Limb (tissue), 2 donors: Measurements from ENCODE around the gene SLC39A7.

ENCODE experiments used
- DNase-seq, 2 donors: peaks; one replicate each; pipeline ENCODE4 v3.0.0-alpha.2; 2016; ENCODE audit errors: extremely low spot score in 2 of 2

Gene SLC39A7

DNA sequence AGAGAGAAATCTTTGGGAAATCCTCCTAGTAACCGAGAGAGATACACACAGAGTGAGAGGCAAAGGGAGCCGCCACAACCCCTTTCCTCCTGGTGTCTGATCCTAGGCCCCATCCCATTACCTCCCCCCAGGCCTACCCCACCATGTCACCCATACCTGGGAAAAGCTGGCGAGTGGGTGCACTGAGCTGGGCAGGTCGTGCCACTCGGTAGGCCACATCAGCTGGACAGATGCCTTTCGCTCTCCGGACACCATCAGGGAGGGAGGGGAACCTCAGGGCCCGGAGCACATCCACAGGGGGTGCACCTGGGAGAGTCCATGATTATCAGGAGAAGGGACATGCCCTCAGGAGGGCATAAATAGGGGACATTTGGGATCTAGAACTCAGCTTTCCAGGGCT lies 11.5 kb upstream of the SLC39A7 start:
- no peak for DNase-seq

DNA sequence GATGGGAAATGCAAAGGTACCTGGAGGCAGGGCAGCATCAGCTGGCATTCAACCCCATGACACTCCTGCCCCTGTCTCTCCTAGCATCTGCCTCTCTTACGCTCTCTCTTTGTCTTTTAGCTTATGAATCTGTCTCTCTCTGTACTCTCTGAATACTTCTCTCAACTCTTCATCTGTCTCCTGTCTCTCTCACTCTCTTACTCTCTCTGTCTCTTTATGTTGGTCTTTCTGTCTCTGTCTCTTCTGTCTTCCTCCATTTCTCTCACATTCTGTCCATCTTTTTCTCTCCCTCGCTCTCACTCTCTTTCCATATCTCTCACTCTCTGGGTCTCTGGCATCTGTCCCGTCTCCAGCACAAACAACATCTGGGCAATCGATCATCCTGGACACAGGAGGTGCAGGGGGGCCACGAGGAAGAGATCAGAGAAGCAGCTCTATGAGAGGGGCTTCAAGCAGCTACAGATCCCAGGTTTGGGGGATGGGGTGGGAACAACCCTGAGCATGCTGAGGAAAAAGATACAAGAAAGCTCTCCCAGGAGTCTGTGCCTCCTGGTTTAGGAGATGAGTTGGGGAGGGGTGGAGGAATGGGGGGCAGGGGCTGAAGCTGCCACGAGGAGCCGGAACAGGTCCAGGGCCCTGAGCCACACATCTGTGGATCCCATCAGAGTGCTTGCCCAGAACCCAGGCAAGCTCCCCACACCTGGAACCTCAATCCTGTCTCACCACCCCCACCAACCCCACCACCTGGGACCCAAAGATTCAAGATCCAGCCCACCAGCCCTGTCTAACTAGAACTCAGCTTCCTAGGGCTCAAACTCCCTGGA lies 10.8 kb upstream of the SLC39A7 start:
- DNase-seq = no peak

DNA sequence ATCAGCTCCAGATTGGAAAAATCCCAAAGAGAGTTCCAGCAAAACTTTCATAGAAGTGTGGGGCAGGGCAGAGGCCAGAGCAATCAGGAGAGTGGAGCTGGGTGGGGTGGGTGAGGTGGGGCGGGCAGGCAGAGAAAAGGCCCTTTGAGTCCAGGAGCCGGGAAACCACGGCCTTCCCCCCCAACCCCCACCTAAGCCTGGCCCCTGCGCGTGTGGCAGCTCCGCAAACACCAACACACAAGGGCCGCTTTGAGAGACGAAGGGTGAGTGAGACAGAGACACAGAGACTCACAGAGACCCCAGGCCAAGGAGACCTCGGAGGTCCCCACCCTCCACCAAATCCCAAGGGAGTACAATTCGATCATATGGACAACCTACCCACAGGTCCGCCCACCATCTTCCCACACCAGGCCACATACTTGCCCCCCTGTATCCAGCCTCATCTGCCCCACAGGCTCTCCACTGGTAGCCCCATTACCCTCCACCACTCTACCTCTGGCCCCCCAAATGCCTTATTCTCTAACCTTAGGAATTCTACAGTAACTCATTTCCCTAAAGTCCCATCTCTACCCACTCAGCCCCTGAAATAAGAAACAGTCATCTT lies 10.1 kb upstream of the SLC39A7 start:
- peak in 1 of 2 donors; percentile 63 for DNase-seq

DNA sequence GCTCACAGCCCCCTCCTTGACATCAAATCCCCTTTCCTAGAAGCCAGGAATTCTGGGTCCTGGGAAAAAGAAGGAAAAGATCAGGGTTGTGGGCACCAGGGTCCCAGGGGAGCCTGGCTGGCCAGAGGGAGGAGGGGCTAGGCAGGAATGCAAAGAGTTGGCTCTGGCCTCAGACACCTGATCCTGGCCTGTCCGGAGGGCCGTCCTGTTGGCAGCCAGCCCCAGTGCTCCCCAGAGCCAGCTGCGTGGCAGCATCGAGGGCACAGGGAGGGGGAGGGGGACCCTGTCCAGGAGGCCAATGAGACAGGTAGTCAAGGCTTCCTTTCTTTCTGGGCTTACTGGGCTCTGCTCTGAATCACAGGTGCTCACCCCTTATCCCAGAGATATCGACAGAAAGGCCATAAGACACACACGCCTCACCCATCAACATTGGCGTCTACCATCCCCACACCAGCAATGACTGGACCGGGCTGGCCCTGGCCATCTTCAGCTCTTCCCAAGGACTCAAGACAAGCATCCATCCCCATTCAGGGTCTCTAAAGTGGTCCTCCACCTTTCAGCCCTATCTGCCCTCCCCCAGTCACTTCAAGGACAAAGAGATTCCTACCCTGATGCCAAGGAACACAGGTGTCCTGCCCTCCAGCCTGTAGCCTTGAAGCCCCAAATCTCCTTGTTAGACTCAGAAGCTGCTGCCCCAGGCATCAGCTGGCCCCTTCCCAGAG lies 9.1 kb upstream of the SLC39A7 start:
- DNase-seq = peak in 1 of 2 donors; percentile 60

DNA sequence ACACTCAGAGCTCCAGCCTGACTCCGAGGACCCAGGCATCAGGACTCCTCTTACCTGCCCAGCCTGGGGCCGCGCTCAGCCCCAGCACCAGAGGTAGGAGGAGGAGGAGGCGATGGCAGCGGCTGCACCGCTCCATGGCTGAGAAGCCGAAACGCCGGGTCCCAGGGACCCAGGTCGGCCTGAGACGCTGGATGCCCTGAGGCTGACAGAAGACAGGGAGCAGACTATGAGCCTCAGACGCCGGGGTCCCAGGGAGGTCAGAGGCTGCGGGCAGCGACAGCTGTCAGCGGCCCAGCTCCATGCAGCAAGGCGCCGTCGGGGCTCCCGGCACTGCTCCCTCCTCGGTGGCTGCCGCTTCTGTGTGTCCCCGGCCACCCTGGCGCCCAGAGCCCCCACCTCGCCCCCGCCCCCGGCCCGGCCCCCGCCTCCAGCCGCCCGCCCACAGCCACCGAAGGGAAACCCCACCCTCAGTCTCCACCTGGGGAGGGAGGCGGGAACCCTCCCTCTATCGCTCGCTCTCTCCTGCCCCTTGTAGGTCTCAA lies 8.5 kb upstream of the SLC39A7 start, which contains the start of gene COL11A2:
Gene COL11A2, minus strand, starts transcription at position 363 of the 542 bp plus-strand sequence. Its CDS starts 227 bp downstream, at position 136.
- peak in 1 of 2 donors; percentile 67 for DNase-seq

DNA sequence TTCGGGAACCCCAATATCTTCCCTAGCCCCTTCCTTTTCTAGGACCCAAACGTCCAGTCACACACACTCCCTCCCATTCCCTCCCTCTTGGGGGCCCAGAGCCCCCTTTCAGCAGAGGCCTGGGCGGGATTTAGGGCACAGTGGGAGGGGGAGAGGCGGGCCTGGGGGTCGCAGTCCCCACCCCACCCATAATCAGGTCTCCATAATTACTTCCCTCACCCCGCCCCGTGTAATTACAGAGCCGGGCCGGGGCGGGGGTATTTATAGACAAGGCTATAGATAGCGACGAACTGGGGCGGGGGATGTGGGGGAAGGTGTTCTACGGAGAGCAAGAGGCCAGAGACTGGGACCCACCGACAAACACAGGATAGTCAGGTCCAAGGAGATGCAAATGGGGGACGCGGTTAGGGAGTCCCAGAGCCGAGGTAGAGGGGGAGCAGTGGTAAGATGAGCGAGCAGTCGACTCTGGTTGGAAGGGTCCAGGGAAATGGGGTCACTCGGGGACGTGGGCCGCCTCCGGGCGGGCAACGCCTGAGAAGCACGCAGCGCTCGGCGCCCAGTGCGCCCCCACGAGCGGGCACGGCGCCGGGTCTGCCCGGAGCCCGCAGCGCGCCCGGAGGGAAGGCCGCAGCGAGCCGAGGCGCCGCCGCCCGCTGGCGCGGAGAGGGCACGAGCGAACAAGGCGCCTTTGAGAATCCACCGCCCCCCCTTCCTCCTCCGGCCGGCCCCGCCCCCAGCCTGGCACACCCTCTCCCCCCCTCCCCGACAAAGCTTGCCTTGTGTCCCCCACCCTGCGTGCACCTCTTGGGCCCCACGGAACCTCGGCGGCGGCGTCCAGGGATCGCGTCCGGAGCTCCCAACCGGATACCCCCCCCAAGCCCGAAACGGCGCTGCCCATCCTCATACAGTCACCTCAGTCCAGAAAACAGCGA lies 7.7 kb upstream of the SLC39A7 start:
- DNase-seq = peak; percentile 34 to 81

DNA sequence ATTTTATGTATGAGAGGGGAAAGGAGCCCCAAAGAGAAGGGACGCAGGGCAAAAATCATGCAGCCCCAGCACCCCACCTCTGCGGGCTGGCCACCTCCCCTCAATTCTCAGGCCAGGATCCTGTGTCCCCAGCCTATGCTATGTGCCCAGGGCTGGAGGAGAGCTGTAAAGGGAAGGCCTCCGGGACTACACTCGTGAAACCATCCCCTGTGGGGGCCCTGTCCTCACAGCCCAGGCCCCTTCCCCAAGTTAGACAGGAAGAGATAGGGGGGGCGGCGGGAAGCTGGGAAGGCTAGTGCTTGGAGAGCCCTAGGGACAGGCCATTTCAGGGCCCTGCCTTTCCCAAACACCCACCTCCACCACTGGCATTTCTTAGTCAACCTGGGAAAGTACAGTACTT lies 7.0 kb upstream of the SLC39A7 start:
- DNase-seq = no peak

DNA sequence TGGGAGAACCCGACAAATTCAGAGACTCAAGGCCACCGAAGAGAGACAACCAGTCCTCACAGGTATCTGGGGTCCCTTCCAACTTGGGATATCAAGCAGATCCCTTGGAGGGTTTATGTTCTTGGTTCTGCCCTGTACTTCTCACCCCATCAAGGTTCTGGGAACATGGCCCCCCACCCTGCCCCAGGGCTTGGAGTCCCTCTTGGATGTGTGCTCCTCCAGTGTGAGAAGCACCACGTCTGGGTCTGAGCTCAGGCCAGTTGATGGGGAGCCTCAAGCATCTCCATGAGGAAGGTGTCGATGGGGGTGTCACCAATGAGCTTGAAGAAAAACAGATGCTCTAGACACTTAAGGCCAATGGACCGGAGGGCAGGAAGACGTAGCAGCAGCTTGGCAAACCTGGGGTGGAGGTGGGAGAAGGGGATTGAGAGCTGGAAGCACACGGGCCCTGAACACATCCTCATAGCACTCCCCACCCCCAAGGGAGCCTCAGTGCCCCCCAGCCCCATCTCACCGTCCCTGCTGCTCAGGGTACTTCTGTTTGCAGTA lies 6.2 kb upstream of the SLC39A7 start:
- DNase-seq = no peak

DNA sequence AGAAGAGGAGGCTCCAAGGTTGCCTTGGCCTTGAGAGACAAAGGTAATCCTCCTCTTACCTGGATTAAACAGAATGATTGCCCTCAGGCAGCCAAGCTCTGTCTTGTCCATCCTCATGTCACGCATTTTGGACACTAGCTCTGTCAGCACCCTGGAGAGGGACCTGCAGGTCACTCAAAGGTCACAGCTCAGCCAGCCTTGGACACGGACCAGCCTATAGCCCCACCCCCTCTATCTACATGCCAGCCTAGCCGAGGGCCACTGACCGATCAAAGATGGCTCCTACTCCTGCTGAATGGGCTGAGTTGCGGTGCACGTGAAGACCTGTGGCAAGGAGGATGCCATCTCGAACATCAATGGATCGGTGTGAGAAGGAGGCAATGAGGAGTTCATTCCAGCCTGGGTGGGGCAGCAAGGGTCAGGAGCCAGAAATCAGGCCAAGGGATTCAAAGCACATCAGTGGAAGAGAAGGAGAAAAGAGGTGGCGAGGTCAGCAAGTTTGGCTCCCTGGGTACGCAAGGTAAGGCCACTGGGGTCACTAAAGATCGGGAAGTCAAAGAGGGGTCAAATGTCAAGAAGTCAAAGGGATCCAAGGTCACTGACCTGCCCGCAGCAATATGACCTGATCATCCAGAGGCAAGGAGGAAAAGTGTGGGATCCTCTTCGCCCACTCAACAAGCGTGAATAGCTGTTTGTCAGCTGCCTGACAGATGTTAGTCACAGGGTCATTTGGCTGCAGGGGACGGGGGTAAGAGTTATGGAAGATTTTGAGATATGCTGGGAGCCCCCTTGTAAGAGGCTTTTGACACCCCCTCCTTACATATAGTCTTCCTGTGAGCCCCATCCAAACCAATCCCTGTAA lies 5.1 kb upstream of the SLC39A7 start:
- DNase-seq = no peak

DNA sequence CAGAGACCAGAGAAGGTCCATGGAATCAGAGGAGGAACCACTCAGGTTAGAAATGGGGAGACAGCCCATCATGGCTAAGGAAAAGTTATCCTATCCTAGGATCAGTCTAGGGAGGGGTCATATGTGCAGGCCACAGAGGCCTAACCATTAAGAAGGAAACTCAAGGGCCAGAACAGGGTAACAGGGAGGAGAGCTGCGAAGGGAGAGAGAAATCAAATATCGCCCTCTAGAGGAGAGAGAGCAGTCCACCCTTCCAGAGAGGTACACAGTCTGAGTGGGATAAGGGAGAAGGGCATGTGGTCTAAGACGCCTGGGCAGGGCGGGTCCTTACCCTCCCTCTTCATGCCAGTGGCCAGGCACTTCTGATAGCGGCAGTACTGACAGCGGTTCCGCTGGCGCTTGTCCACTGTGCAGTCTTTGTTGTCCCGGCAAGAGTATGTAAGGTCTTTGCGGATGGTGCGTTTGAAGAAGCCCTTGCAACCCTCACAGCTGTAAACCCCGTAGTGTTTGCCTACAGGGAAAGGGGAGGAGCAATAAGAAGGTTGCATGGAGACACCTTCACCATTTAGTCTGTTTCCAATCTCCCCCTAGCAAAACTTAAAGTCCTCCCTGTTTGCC lies 3.1 kb upstream of the SLC39A7 start:
- peak in 1 of 2 donors; percentile 71 for DNase-seq

DNA sequence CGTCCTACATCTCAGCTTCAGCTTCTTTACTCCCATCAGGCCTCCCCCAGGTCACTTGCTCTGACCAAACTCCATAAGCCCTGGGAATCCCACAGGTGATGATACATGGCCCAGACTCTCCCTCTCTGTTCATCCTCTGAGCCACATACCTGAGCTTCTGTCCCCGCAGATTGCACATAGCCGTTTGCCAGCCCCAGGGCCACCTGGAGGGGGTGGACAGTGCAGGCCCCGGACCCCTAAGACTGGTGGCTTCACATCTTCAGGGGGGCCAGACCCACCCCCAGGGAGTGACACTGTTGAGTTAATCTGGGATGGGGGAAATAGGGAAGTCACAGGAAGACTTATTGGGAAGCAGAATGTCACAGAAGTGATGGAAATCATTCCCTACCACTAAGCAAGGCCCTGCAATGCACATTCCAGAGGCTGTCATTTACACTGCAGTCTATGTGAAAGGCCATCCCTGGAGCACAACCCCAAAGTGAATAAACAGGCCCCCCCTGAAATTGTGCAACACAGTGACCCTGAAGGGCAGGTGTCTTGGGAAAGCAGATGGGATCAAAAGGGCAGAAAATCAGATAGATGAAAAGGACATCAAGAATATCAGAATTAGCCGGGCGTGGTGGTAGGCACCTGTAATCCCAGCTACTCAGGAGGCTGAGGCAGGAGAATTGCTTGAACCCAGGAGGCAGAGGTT lies 2.4 kb upstream of the SLC39A7 start:
- DNase-seq = no peak

DNA sequence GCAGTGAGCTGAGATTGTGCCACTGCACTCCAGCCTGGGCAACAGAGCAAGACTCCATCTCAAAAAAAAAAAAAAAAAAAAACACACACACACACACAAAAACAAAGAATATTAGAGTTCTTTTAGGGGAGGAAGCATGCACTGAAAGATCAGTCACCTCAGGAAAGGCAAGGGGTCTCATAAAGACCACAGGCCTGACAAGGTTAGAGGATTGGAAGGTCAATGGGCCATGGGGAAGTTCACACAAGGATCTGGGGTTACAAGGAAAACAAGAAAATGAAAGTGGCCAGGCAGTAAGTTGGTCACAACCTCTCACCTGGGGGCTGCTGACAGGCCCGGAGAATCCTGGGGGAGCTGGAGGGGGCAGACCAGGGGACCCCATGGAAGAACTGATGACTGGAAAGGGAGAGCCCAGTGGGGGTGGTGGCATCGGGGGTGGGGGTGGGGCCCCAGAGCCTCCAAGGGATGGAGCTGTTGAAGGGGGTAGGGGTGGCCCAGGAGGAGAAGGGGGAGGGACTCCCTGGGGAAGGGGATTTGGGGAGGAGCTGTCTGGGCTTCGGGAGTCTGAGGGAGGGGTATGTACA lies 1.7 kb upstream of the SLC39A7 start:
- no peak for DNase-seq

DNA sequence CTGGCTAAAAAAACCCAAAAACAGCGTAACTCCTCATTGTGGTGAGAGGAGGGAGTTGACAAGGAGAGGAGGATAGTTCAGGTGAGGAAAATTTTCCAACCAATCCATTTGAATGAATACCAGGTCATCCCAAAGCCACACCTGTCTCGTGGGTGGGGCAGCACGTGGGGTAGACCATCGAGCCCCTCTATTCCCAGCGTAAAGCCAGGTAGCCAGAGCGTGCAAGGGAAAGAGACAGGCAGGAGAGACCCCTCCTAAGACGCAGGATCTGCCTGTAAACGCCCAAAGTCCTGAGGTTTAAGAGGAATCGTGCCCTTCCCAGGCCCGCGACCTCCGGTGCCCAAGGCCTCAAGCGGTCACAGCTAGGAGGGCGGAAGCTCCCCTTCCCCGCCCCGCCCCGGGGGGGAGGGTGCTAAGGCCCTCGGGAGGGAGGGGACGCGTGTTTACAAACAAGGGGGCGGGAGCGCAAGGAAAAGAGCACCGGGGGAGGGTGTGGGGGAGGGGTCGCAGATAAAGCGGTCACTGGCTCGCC lies 914 bp upstream of the SLC39A7 start:
- DNase-seq = no peak

DNA sequence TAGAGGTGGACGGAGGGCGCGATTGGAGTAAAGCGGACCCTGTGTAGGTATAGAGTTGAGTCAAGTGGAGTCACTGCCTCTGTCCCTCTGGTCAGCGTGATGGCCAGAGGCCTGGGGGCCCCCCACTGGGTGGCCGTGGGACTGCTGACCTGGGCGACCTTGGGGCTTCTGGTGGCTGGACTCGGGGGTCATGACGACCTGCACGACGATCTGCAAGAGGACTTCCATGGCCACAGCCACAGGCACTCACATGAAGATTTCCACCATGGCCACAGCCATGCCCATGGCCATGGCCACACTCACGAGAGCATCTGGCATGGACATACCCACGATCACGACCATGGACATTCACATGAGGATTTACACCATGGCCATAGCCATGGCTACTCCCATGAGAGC lies 479 bp downstream of the SLC39A7 start:
- DNase-seq = no peak

DNA sequence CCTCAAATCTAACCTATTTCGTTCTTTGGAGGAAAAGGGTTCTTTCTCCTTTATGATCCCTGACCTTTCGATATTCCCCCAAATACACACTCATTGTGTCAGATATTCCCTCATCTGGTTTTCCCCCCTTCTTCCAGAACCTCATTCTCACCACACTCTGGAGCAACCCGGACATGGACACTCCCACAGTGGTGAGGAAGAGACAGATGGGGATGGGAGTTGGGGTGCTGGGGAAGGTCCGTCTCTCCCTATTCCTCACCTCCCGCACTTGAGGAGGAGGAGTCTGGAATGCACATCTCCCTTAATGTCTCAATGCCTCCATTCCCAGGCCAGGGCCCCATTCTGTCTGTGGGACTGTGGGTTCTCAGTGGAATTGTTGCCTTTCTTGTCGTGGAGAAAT lies 1.3 kb downstream of the SLC39A7 start:
- DNase-seq = no peak

DNA sequence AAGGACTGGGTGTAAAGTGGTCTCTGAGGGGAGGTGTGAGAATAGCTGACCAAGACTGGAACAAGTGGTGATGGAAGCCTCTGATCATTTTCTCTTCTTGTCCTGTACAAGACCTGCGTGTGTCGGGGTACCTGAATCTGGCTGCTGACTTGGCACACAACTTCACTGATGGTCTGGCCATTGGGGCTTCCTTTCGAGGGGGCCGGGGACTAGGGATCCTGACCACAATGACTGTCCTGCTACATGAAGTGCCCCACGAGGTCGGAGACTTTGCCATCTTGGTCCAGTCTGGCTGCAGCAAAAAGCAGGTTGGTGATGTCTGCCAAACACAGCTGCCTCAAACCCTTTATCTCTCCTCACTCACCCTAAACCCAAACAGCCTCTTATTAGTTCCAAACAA lies 2.1 kb downstream of the SLC39A7 start:
- no peak for DNase-seq

DNA sequence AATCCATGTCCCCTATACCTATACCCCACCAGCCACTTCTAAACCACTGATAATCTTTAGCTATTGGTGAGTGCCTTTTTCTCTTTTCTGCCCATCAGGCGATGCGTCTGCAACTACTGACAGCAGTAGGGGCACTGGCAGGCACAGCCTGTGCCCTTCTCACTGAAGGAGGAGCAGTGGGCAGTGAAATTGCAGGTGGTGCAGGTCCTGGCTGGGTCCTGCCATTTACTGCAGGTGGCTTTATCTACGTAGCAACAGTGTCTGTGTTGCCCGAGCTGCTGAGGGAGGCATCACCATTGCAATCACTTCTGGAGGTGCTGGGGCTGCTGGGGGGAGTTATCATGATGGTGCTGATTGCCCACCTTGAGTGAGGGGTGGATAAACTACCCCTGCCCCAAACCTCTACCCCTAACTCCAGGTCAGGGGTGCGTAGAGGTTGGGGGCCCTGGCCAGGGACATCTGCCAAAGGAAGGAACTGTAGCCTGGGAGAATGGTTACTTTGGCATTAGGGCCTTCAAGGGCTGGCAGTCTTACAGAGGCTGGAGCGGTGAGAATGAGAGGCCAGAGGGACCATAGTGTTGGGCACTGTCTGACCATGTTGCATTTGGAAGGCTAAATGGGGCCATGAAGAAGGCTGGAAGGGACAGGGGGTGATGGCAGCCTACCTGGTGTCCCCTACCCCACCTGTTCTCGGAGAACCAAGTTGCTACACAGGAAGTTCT lies 2.9 kb downstream of the SLC39A7 start:
- DNase-seq = no peak

DNA sequence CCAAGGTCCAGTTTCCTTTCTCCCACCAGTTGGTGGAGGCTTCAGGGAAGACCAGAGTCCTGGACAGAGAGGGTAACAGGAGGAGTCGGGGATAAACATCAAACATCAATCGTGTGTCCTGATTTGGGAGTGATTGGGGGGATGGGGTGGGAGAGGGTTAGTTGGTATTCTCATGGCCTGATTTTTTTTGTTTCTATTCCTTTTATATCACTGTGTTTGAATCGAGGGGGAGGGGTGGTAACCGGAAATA lies 3.4 kb downstream of the SLC39A7 start:
- DNase-seq = no peak
